IPS-NIHi11 (cell line): ENCODE results near the gene VCX3B.
"Not testable (repeated sequence)": the region's sequence is repeated elsewhere in the genome, so short reads cannot be mapped to it uniquely, and the experiment has no call there.

Experiments
- DNase-seq: peaks from one replicate; pipeline ENCODE4 v3.0.0; 2012; ENCODE audit warnings: mixed read lengths, low spot score

Gene VCX3B

GRCh38 chrX:8464530-8464929, at the start of gene VCX3B:
Gene VCX3B, plus strand, starts transcription at chrX:8464830. Its CDS starts 621 bp downstream, at chrX:8465451.
- DNase-seq: not testable (repeated sequence)

GRCh38 chrX:8418301-8418700, 46.3 kb upstream of the VCX3B start:
- no peak for DNase-seq

DNA sequence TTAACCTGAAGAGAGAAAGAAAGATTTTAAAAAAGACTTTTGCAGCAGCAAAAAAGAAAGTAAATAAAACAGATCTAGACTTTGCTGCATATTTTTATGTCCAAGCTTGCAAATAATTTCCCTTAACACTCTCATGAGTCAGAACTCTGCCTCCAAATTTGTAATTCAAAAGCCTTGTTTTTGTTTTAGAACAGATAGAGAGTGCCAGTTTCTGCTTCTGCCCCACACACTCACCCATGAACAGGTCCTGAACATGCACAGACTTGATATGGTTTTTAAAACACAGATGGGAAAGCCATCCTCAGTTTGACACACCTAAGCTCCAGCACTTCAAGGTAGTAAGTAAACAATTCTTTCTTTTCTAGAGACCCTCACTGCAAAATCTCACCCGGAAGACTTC, 39.7 kb upstream of the VCX3B start:
- DNase-seq: no peak

DNA sequence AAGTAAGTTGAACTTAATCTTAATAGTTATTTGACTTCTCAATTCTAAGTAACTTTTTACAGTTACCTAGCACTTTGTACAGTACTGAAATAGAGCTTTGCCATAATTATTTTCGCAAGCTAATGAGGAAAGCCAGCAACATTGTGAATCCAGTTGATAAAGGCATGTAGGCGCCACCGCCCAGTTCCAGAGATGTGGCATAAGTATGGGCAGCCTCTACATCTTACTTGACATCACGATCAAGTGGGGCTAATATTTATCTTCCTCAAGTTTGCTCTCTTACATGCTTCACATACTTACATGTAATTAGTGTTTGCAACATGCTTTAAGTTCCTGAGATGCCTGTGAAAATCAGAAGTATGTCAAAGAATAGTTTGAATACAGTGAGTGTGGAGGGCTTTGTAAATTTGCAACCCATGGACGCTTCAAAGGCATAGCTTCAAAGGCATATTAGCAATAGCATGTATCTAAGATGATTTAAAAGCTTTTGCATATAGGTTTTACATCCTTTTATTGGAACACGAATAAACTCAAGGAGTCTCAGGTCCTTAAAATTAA, 34.9 kb upstream of the VCX3B start:
- no peak for DNase-seq

DNA sequence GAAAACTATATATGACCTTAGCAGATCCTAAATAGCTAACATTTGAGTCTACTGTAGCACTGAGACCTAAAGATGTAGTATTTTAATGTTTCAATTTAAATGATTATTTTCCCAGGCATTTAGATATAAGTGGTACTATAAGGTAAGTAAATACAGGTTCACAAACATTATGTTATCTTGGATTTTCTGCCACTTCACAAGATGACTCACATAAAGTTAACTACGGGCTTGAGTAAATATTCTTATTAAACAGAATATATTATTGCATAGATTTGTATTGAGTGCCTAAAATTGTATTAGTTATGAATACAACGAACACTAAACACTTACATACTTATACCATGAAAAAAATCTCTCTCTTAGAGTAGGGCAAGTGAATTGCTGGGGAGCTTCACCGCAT, 34.2 kb upstream of the VCX3B start:
- DNase-seq: no peak

- DNase-seq: no peak
Measured at GRCh38 chrX:8432396-8432795, 32.2 kb upstream of the VCX3B start.

- no peak for DNase-seq
Measured at GRCh38 chrX:8433109-8434062, 31.2 kb upstream of the VCX3B start.

- DNase-seq: no peak
Measured at GRCh38 chrX:8447368-8447767, 17.3 kb upstream of the VCX3B start.

DNA sequence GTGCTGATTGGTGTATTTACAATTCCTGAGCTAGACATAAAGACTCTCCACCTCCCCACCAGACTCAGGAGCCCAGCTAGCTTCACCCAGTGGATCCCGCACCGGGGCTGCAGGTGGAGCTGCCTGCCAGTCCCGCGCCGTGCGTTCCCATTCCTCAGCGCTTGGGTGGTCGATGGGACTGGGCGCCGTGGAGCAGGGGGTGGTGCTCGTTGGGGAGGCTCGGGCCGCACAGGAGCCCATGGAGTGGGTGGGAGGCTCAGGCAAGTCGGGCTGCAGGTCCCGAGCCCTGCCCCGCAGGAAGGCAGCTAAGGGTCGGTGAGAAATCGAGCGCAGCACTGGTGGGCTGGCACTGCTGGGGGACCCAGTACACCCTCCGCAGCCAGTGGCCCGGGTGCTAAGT, 12.3 kb upstream of the VCX3B start:
- DNase-seq: not testable (repeated sequence)

DNA sequence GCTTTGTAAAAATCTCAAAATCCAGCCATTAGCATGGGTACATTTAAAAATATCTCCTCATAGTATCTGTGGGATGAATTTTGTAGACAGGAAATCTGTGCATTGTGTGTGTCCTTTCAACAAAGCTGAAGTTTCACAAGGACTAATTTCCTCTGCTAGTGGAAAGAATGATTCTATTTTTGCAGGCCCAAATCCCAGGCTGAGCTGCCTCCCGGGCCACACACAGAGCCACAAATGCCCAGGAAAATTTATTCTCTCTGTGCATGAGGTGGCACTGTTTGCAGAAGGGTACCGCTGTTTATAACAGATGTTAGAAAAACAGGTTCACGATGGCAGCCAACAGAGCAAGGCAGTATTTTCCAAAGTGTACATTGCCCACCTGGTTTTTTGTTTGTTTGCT, 11.0 kb upstream of the VCX3B start:
- DNase-seq: no peak

DNA sequence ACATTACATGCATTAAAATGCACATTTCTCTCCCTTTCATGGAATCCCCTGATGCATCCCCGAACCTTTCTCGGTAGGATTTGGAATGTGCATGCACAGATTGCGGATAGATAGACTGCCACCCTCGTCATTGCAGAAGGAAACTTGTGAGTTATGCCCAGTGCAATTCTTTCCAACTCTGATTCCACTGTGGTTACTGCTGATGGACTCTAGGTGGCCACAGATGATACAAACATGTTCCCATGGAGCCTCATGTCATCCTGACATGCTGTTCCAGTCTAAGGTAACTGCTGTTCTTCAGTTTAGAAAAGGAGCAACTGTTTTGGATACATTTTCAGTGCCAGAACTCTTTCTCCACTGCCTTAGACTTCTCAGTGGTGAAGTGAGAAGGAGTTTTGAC, 9.1 kb upstream of the VCX3B start:
- peak; percentile 3 for DNase-seq

DNA sequence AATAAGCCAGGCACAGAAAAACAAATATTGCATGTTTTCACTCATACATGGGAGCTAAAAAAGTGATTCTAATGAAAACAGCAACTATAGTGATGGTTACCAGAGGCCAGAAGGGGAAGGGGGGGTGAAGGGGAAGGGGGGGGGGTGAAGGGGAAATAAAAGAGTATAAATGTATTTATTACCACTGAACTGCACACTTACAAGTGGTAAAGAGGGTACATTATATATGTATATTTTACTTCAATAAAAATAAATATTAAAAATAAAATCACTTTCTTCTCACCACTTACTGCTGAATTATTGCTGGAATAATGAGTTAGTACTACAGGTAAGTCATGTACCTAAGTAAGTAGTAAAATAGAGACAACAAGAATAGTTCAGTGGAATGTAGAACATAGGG, 2.1 kb upstream of the VCX3B start:
- DNase-seq: no peak

DNA sequence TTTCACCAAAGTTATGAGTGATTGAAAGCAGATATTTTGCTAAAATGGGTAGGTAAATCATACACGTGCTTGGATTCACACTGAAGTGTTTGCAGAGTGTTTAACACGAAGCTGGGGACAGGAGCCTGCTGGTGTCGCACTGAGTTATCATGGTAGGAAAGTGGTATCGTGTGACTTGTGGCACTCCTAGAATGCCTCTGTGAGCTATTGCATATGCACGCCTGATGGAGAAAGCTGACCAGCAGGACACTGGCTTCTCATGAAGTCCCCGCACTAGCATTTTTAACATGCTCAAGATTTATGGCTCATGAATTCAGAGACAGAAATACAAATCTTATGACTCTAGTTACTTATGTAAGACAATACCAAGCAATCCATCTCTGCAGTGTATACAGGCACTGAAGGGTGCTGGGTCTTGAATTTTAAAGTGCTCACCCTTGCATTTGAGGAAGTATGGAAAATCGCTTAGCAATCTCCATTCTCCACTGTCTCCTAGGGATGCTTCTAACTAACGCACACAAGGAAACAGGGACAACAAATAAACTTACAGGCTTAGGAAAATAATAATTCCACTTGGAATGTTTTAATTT, 19.8 kb downstream of the VCX3B start:
- no peak for DNase-seq

- DNase-seq: not testable (repeated sequence)
Measured at GRCh38 chrX:8495036-8495435, 30.4 kb downstream of the VCX3B start.

- DNase-seq: no peak
Measured at GRCh38 chrX:8500203-8500602, 35.6 kb downstream of the VCX3B start.

GRCh38 chrX:8502101-8502500, 37.5 kb downstream of the VCX3B start:
- not testable (repeated sequence) for DNase-seq

DNA sequence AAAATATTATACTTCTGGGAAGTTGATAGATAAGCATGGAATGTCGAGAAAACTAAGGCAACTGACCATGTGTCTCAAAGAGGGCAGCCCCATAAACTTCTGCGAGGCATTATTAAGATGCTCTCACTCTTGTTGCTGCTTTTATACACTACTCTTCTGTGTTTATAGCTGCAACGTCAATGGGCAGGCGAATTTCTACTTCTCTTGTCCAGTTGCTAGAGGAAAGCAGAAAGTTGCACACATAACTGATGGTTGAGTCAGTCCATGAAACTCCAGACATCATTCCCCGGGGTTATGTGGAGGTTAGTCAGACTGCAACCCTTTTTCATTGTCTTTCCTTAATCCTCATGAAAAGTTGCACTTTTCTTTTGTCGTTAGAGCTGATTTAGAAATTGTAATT, 39.8 kb downstream of the VCX3B start:
- DNase-seq: no peak
